Measurements from ENCODE around the gene MYO18B. TPM values are rescaled to one million over a fixed set of nuclear protein-coding genes. Genes with fewer than 3 reads are reported as not detected.

The MYO18B gene
- polyA plus RNA-seq, 4 donors: 0.07 to 0.55 (median 0.17) TPM

GRCh38 chr22:25892678-25893077, 150.7 kb downstream of the MYO18B start:
- no peak for DNase-seq (ENCODE audit: low read depth in 4 of 4, low spot score in 3 of 4)

DNA sequence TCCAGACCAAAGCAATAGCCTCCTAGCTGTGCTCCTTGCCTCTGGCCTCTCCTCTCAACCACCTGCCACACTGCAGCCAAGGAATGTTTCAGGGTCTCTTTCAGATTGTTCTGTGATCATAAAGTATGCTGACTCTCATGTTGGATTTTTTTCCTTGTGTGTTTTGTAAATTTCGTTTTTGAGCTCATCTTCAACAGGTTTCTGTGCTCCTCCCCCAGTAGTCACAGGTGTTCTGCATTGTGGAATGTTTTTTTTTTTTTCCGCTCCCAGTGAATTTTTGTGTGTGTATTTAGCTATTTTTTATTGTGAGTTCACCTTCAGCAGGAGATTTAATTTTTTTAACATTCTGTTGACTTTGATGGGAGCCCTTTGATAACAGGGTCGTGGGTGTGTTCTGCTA, 153.7 kb downstream of the MYO18B start:
- DNase-seq (ENCODE audit: low read depth in 4 of 4, low spot score in 3 of 4): no peak

- DNase-seq (ENCODE audit: low read depth in 4 of 4, low spot score in 3 of 4): no peak
Observed at GRCh38 chr22:25896098-25896497, 154.1 kb downstream of the MYO18B start.

DNA sequence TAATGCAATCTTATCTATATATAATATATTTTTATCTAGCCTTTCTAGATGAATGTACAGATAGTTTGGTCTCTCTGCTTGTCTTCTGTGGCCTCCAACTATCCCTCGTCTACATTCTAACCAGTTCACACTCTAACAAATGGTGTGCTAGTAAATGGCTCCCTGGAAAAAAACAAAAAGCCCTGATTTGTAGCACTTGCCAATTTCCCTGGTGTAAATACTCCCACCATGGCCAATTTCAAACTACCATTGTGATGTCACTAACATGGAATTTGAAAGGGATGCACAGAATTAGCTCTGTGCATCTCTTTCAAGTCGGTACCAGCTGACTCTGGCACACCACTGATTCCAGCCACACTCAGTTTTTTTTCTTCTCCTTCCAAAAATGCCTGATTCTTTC, 154.6 kb downstream of the MYO18B start:
- no peak for DNase-seq (ENCODE audit: low read depth in 4 of 4, low spot score in 3 of 4)

GRCh38 chr22:25898707-25899365, 156.8 kb downstream of the MYO18B start:
- no peak for DNase-seq (ENCODE audit: low read depth in 4 of 4, low spot score in 3 of 4)

DNA sequence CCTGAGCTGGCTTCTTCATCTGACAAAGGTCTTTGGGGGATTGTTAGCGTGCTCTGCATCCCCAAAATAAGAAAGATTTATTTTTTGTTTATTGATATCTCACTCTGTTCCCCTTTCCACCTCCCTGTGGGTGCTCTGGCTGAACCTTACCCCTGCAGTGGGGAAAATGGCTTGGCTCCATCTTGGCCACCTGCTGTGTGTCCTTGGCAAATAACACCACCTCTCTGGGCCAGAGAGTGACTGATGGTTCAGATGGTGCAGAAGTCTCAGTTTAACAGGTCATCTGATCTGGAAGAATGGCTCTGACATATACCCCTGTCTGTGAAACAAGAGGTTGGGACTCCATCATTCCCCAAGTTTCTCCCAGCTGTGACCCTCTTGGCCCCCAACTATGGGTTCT, 157.6 kb downstream of the MYO18B start:
- DNase-seq (ENCODE audit: low read depth in 4 of 4, low spot score in 3 of 4): no peak

GRCh38 chr22:25900390-25900789, 158.4 kb downstream of the MYO18B start:
- no peak for DNase-seq (ENCODE audit: low read depth in 4 of 4, low spot score in 3 of 4)

DNA sequence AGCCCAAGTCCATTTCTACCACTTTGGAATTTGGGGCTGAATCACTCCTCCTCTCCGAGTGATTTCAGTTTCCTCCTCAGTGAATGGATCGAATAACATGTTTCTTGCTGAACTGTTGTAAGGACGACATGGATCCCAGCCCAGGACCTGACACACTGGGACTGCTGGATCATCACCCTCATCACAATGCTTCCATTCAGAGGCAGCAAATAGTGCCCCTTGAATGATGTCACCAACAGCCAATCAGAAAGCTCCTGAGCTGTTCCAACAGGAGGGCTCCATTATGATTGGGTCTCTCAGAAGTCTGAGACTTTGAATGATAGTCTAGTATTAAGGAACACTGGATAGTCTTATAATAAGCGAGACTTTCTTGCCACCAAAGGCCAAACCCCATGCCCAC, 158.9 kb downstream of the MYO18B start:
- DNase-seq (ENCODE audit: low read depth in 4 of 4, low spot score in 3 of 4): no peak

- no peak for DNase-seq (ENCODE audit: low read depth in 4 of 4, low spot score in 3 of 4)
Observed at GRCh38 chr22:25902402-25902801, 160.4 kb downstream of the MYO18B start.

DNA sequence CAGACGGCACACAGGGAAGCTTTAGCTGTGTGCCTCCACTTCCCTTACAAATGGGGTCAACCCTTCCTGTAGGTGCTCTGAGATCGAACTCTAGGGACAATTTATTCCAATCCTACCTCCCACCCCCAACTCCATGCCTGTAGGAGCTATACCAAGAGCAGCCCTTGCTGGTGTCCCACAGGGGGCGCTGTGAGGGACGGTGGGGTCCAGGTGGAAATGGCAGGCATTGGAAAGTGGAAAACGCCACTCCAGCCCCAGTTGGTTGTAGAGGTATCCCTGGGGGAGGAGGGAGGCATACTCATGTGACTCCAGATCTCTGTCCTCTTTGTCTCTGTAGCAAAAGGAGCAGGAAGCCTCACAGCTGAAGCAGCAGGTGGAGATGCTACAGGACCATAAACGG, 161.3 kb downstream of the MYO18B start:
- no peak for DNase-seq (ENCODE audit: low read depth in 4 of 4, low spot score in 3 of 4)

DNA sequence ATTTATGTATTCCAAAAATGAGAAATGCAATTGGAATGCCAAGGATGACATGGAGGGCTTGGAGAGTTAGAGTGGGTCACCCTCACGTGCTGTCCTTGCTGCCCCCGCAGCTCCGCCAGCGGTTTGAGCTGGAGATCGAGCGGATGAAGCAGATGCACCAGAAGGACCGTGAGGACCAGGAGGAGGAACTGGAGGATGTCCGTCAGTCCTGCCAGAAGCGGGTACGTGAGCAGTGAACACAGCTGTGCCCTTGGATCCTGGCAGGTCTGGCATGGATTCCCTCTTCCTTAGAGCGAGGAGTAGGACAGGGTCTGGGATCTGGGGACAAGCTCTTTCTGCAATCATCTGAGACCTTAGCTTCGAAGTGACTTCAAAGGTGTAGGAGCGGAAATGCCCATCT, 166.2 kb downstream of the MYO18B start:
- DNase-seq (ENCODE audit: low read depth in 4 of 4, low spot score in 3 of 4): no peak

DNA sequence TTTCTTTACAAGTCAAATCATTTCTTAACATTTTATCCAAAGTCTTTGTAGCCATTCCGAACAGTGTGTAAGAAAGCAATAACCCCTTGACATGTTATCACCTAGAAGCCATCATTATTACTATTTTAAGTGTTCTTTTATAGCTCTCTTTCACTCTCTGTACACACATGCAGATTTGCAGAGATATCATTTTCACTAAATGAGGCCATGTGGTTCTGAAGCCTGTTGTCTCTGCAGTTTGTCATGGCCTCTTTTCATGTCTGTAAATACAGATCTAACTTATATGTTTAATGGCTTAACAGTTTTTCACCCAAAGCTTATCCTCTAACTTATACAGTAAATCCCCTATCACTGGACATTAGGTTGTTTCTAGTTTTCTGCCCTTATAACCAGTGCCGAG, 166.8 kb downstream of the MYO18B start:
- no peak for DNase-seq (ENCODE audit: low read depth in 4 of 4, low spot score in 3 of 4)

DNA sequence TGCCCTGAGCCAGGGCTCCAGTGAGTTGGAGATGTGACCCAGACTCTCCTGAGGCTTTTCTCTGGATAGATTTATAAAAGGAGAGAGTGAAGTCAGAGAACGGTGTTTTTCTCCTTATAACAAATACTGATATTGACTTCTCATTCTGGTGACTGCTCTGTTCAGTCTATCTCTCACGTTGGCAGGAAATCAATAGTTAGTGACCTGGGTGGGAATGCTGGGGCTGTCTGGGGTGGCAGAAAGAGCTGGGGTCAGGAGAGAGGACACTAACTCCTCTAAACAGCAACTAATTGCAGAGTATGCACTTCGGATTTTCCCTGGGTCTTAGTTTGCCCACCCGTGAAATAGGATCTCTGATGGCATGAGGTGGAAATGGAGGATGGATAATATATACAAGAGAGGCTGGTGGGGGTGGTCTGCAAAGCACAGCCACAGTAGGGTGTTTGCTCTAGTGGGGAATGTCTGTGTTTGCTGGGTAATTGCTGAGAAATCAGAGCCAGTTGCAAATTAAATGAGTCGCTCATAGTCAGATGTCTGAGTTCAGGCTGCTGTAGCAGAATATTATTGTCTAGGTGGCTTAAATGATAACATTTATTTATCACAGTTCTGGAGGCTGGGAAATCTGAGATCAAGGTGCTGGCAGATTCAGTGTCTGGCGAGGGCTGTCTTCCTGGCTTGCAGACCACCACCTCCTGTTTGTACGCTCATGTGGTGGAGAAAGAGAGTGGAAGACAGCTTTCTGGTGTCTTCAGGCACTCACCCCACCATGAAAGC, 167.8 kb downstream of the MYO18B start:
- DNase-seq (ENCODE audit: low read depth in 4 of 4, low spot score in 3 of 4): no peak

DNA sequence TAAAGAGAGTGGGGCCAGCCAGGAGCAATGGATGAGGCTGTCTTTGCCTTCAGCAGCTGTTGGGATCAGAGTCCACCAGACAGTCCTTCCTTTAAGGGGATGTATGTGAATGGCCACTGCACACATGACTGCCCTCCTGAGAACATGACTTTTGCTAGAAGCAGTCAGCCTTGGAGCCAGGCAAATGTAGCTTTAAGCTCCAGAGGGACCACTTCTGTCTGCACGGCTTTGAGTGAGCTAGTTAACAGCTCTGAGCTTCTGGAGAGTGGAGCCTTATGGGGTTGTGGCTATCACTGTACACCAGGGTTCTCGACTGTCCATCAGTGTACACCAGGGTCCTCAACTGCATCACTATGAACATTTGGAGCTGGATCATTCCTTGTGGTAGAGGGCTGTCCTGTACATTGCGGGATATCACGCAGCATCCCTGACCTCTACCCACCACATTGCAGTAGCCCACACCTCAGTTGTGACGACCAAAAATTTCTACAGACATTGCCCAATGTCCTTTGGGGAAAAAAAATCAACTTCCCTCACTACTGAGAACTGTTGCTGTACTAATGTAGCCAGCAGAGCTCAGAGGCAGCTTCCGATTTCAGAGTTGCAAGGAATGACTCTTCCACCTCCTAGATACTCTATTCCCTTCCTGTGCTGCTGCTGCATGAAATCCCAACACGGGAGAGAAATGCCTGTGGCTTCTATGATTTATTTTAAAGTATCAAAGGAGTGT, 169.4 kb downstream of the MYO18B start:
- no peak for DNase-seq (ENCODE audit: low read depth in 4 of 4, low spot score in 3 of 4)

DNA sequence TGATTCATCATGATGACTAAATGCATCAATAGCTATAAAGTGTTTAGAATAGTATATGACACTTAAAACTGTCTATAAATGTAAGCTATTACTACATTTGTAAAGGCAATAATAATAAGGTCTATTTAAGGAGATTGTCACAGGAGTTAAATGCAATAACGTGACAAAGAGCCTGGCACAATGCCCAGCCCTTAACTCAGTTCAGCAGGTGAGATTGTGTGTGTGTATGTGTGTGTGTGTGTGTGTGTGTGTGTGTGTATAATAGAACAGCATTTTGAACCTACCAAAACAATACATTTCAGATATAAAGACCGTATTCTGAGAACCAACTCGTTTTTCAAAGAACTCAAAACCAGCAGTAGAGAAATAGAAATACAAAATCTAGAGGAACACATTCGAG, 177.5 kb downstream of the MYO18B start:
- DNase-seq (ENCODE audit: low read depth in 4 of 4, low spot score in 3 of 4): no peak

DNA sequence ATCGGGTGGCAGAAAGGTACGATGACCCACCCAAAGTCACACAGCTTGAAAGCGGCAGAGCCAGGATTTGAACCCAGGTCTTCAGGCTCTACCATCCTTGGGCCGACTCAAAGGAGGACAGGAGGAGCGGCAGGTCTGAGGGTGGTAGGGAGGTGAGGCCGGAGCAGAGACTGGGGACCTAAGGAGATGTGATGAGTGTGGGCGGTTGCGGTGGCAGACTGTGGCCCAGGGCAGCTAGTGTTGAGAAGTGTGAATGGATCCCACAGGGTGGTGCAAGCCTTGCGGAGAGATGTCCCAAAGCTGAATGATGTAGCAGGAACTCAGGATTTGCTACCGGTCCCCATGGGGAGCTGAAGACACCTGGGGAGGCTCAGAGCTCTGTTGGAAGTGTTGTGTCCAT, 180.2 kb downstream of the MYO18B start:
- DNase-seq (ENCODE audit: low read depth in 4 of 4, low spot score in 3 of 4): no peak

DNA sequence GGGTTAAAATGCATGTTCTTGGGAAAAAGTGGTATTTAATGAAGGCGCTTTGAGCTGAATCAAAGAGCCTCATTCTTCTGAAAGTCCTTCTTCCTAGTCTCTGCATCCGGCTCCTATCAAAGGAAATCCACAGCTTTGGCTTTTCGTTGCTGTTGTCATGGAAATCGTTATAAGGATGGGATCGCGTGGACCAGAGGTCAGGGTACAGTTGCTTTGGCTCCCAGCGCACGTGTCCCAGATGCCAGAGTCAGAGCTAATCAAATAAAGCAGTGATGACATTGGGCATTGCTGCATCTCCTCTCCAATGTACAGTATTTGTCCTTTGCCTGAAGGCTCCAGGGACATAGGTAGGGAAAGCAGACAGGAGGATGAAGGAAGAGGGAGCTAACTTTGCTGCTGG, 181.9 kb downstream of the MYO18B start:
- no peak for DNase-seq (ENCODE audit: low read depth in 4 of 4, low spot score in 3 of 4)

DNA sequence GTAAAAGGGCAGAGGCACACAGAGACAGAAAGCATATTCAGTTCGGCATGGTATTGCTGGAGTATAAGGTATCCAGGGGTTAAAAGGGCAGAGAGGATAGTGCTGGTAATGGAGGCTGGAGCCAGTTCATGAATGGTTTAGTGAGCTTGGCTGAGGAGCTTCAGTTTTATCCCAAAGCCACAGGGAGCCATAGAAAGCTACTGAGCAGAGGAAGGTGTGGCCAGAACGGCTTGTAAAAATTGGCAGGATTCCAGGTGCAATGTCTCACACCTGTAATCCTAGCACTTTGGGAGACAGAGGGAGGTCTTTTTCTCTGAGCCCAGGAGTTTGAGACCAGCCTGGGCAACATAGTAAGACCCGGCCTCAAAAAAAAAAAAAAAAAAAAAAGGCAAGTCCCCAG, 186.1 kb downstream of the MYO18B start:
- no peak for DNase-seq (ENCODE audit: low read depth in 4 of 4, low spot score in 3 of 4)

- no peak for DNase-seq (ENCODE audit: low read depth in 4 of 4, low spot score in 3 of 4)
Observed at GRCh38 chr22:25929321-25929878, 187.4 kb downstream of the MYO18B start.

- no peak for DNase-seq (ENCODE audit: low read depth in 4 of 4, low spot score in 3 of 4)
Observed at GRCh38 chr22:25930083-25930482, 188.1 kb downstream of the MYO18B start.

- DNase-seq (ENCODE audit: low read depth in 4 of 4, low spot score in 3 of 4): no peak
Observed at GRCh38 chr22:25930788-25931310, 188.9 kb downstream of the MYO18B start.
